ENCODE data around the gene MOB3C. TPM values are rescaled to one million over a fixed set of nuclear protein-coding genes. Genes with fewer than 3 reads are reported as not detected.

MOB3C gene
- polyA plus RNA-seq, 1 donor from 2014 or later = 0.41 TPM

- Histone ChIP-seq H3K27ac (ENCODE audit: low read length) (no peak overlapping the region), H3K79me2 (replicated peaks; ENCODE audit: insufficient read depth, low read length) (no peaks in the 10 kb centered on the region), H4K20me1 (ENCODE audit: insufficient read depth) (no peaks in the 10 kb centered on the region), H3K9me3 (ENCODE audit: low read length) (no peaks in the 10 kb centered on the region), H3K36me3 (ENCODE audit: insufficient read depth, low read length) (no peaks in the 10 kb centered on the region), H3K9me2 (ENCODE audit: insufficient read depth, low read length) (no peaks in the 10 kb centered on the region), H3K9ac (ENCODE audit: low read length) (peak overlapping the region; percentile 67), H3F3A (ENCODE audit: insufficient read depth, low read length, poor library complexity, severe bottlenecking) (no peaks in the 10 kb centered on the region), H3K27me3 (ENCODE audit: insufficient read depth, low read depth, low read length) (no peaks in the 10 kb centered on the region), H2AFZ (ENCODE audit: low read depth, low read length) (peak overlapping the region; percentile 57), H3K4me3 (ENCODE audit: low read length) (peak overlapping the region; percentile 74), H3K4me2 (ENCODE audit: low read length) (peak overlapping the region; percentile 47)
- TF ChIP-seq CTCF (IDR thresholded peaks at IDR 0.05; ENCODE audit: poor library complexity, severe bottlenecking) (no peak), RAD21 (conservative IDR thresholded peaks at IDR 0.05) (no peak), TAF1 (IDR thresholded peaks at IDR 0.05; ENCODE audit: low read depth) (no peak), SMC3 (conservative IDR thresholded peaks at IDR 0.05; ENCODE audit: poor library complexity) (no peak), MXI1 (conservative IDR thresholded peaks at IDR 0.05; ENCODE audit: poor library complexity, severe bottlenecking) (no peak), REST (IDR thresholded peaks at IDR 0.05; ENCODE audit: borderline replicate concordance) (no peak), POLR2AphosphoS5 (IDR thresholded peaks at IDR 0.05) (no peak), EZH2 (IDR thresholded peaks at IDR 0.05; ENCODE audit: borderline replicate concordance, insufficient read depth, low read length, poor library complexity, severe bottlenecking) (no peak), EP300 (conservative IDR thresholded peaks at IDR 0.05; ENCODE audit: poor library complexity, severe bottlenecking) (no peak)
Measured at GRCh38 chr1:46603481-46603857, 13.1 kb downstream of the MOB3C start.

- TF ChIP-seq SMC3 (conservative IDR thresholded peaks at IDR 0.05; ENCODE audit: poor library complexity) (no peak), MXI1 (conservative IDR thresholded peaks at IDR 0.05; ENCODE audit: poor library complexity, severe bottlenecking) (no peak), POLR2AphosphoS5 (IDR thresholded peaks at IDR 0.05) (no peak), REST (IDR thresholded peaks at IDR 0.05; ENCODE audit: borderline replicate concordance) (no peak), CTCF (IDR thresholded peaks at IDR 0.05; ENCODE audit: poor library complexity, severe bottlenecking) (no peak), EP300 (conservative IDR thresholded peaks at IDR 0.05; ENCODE audit: poor library complexity, severe bottlenecking) (no peak), RAD21 (conservative IDR thresholded peaks at IDR 0.05) (no peak)
Measured at GRCh38 chr1:46601257-46602007, 15.2 kb downstream of the MOB3C start.

More at GRCh38 chr1:46601257-46602007, 15.2 kb downstream of the MOB3C start:
- no peak overlapping the region for H3K4me3 ChIP-seq (ENCODE audit: low read length)
- H3K36me3 ChIP-seq (ENCODE audit: insufficient read depth, low read length) = no peaks in the 10 kb centered on the region
- no peaks in the 10 kb centered on the region for H3K27me3 ChIP-seq (ENCODE audit: insufficient read depth, low read depth, low read length)
- no peak overlapping the region for H3K9ac ChIP-seq (ENCODE audit: low read length)
- H3K27ac ChIP-seq (ENCODE audit: low read length) = no peak overlapping the region
- H3K79me2 ChIP-seq (replicated peaks; ENCODE audit: insufficient read depth, low read length) = no peaks in the 10 kb centered on the region
- H3K4me2 ChIP-seq (ENCODE audit: low read length) = no peak overlapping the region
- H3K9me2 ChIP-seq (ENCODE audit: insufficient read depth, low read length) = no peaks in the 10 kb centered on the region
- H2AFZ ChIP-seq (ENCODE audit: low read depth, low read length) = no peak overlapping the region
- H4K20me1 ChIP-seq (ENCODE audit: insufficient read depth) = no peaks in the 10 kb centered on the region
- no peaks in the 10 kb centered on the region for H3K9me3 ChIP-seq (ENCODE audit: low read length)
- no peaks in the 10 kb centered on the region for H3F3A ChIP-seq (ENCODE audit: insufficient read depth, low read length, poor library complexity, severe bottlenecking)

Measured in neural cell (in vitro differentiated cells).